Gastroesophageal sphincter (tissue), 4 donors: ENCODE data around the gene KLF3. TPM values are rescaled to one million over a fixed set of nuclear protein-coding genes. Genes with fewer than 3 reads are reported as not detected.

Experiments used
- ATAC-seq: fragments of 150-250 bp; one replicate; pipeline ENCODE4 v1.9.1; 2016; ENCODE audit warnings: mild to moderate bottlenecking, moderate library complexity
- H3K27ac ChIP-seq, 4 donors: fragments of 200-600 bp; sonication (generic) in 3 of 4; 1 replicate in 3 of 4; 2 replicates in 1 of 4; pipeline ENCODE4 v1.5.1; 2016 to 2019
- H3K27me3 ChIP-seq: fragments of 200-600 bp; sonication (generic); one replicate; pipeline ENCODE4 v1.5.1; 2019
- H3K36me3 ChIP-seq, 2 donors: fragments of 200-600 bp; sonication (generic); one replicate each; pipeline ENCODE4 v1.5.1; 2019; ENCODE audit warnings: control low read depth in 1 of 2
- H3K4me1 ChIP-seq, 3 donors: fragments of 200-600 bp; sonication (generic); 1 replicate in 2 of 3; 2 replicates in 1 of 3; pipeline ENCODE4 v1.5.1; 2016 to 2019; ENCODE audit warnings: control low read depth in 2 of 3
- H3K4me3 ChIP-seq, 2 donors: fragments of 200-600 bp; sonication (generic); one replicate each; pipeline ENCODE4 v1.5.1; 2019; ENCODE audit warnings: mild to moderate bottlenecking in 1 of 2, moderate library complexity in 1 of 2
- H3K9me3 ChIP-seq, 3 donors: fragments of 200-600 bp; sonication (generic); one replicate each; pipeline ENCODE4 v1.5.1; 2017 to 2019; ENCODE audit warnings: control low read depth in 2 of 3
- CTCF ChIP-seq, 4 experiments: fragments of 200-600 bp in 2 of 4; fragments of 450-650 bp in 2 of 4; sonication (generic) in 1 of 4; IDR thresholded peaks; one replicate each; pipeline ENCODE4 v1.5.1; 2017 to 2019; ENCODE audit warnings: antibody characterized with exemption in 4 of 4, mild to moderate bottlenecking in 2 of 4, moderate library complexity in 2 of 4
- EP300 ChIP-seq: sonication (generic); formaldehyde crosslinking; IDR thresholded peaks from one replicate; pipeline ENCODE4 v1.6.1; 2017; ENCODE audit warnings: antibody characterized with exemption, mild to moderate bottlenecking
- POLR2A ChIP-seq, 2 donors: fragments of 450-650 bp; IDR thresholded peaks; one replicate each; pipeline ENCODE4 v1.6.1; 2017; ENCODE audit warnings: antibody characterized with exemption in 2 of 2, mild to moderate bottlenecking in 2 of 2, moderate library complexity in 1 of 2
- POLR2AphosphoS5 ChIP-seq: sonication (generic); formaldehyde crosslinking; IDR thresholded peaks from one replicate; pipeline ENCODE4 v1.6.1; 2017; ENCODE audit warnings: antibody characterized with exemption
- WGBS, 2 donors: methylation state at CpG; one replicate each; pipeline ENCODE4 v1.1.5; 2018; ENCODE audit warnings: low coverage in 1 of 2; 5-methylcytosine and 5-hydroxymethylcytosine counted together
- total RNA-seq, 4 donors: library from RNA; depleted of rRNA; stranded (reverse); fragments of >200 nt; gene quantifications; one replicate each; pipeline ENCODE4 v1.1.0, GENCODE V29; 2016

KLF3 gene
- total RNA-seq, 4 donors from 2014 or later = 40.0 to 55.5 (median 43.5) TPM

GRCh38 chr4:38634047-38634759, 29.8 kb upstream of the KLF3 start:
- ATAC-seq = peak; percentile 41
- H3K27ac ChIP-seq = peak overlapping the region in 3 of 4 donors; percentile 17 to 59 (median 49)

GRCh38 chr4:38639242-38639641, 24.8 kb upstream of the KLF3 start:
- 93 to 96% methylated on average over 3 of the region's 3 CpGs for WGBS, 2 donors
- Histone ChIP-seq H3K4me1 (peaks cover 0 to 4% (median 0%) of the 10 kb centered on the region in 3 donors), H3K9me3 (no peaks in the 10 kb centered on the region), H3K27ac (no peak overlapping the region), H3K36me3 (no peaks in the 10 kb centered on the region), H3K4me3 (no peak overlapping the region), H3K27me3 (no peaks in the 10 kb centered on the region)
- TF ChIP-seq POLR2A (IDR thresholded peaks at IDR 0.05) (no peak), CTCF (IDR thresholded peaks at IDR 0.05) (no peak), POLR2AphosphoS5 (no peak), EP300 (no peak)
- ATAC-seq = no peak

More at GRCh38 chr4:38634047-38634759, 29.8 kb upstream of the KLF3 start:
- H3K9me3 ChIP-seq = no peaks in the 10 kb centered on the region
- H3K36me3 ChIP-seq = no peaks in the 10 kb centered on the region
- no peaks in the 10 kb centered on the region for H3K27me3 ChIP-seq
- no peak overlapping the region for H3K4me3 ChIP-seq
- H3K4me1 ChIP-seq = peaks cover 0 to 11% (median 0%) of the 10 kb centered on the region in 3 donors
- 71 to 77% methylated on average over 3 of the region's 3 CpGs for WGBS, 2 donors
- TF ChIP-seq POLR2AphosphoS5 (no peak), POLR2A (IDR thresholded peaks at IDR 0.05) (no peak), CTCF (IDR thresholded peaks at IDR 0.05) (no peak), EP300 (no peak)

GRCh38 chr4:38641811-38642210, 22.2 kb upstream of the KLF3 start:
- TF ChIP-seq EP300 = no peak
- TF ChIP-seq CTCF (IDR thresholded peaks at IDR 0.05) = no peak
- TF ChIP-seq POLR2AphosphoS5 = no peak
- no peak for TF ChIP-seq POLR2A (IDR thresholded peaks at IDR 0.05)
- Histone ChIP-seq H3K9me3 (no peaks in the 10 kb centered on the region), H3K27ac (no peak overlapping the region), H3K36me3 (no peaks in the 10 kb centered on the region), H3K4me3 (no peak overlapping the region), H3K27me3 (no peaks in the 10 kb centered on the region), H3K4me1 (no peaks in the 10 kb centered on the region)
- WGBS, 2 donors = 100% methylated on average over 1 of the region's 1 CpG
- ATAC-seq = no peak

DNA sequence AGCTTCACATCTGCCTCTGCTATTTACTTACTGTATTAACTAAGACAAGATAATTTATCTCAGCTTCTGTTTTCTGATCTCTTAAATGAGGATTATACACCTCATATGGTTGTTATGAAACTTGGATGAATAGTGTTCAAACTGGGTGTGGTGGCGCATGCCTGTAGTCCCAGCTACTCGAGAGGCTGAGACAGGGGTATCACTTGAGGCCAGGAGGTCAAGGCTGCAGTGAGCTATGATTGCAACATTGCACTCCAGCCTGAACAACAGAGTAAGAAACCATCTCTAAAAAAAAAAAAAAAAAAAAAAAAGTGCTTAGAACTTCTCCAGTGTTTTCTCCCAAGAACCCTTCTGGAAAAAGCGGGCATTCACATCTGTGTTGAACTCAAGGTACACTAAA, 19.8 kb upstream of the KLF3 start:
- Histone ChIP-seq H3K27me3 (no peaks in the 10 kb centered on the region), H3K36me3 (no peaks in the 10 kb centered on the region), H3K4me1 (no peaks in the 10 kb centered on the region), H3K9me3 (no peaks in the 10 kb centered on the region), H3K27ac (no peak overlapping the region), H3K4me3 (no peak overlapping the region)
- ATAC-seq = no peak
- 100% methylated on average over 1 of the region's 3 CpGs for WGBS, 2 donors
- TF ChIP-seq EP300 = no peak
- no peak for TF ChIP-seq POLR2AphosphoS5
- TF ChIP-seq CTCF (IDR thresholded peaks at IDR 0.05) = no peak
- TF ChIP-seq POLR2A (IDR thresholded peaks at IDR 0.05) = no peak

DNA sequence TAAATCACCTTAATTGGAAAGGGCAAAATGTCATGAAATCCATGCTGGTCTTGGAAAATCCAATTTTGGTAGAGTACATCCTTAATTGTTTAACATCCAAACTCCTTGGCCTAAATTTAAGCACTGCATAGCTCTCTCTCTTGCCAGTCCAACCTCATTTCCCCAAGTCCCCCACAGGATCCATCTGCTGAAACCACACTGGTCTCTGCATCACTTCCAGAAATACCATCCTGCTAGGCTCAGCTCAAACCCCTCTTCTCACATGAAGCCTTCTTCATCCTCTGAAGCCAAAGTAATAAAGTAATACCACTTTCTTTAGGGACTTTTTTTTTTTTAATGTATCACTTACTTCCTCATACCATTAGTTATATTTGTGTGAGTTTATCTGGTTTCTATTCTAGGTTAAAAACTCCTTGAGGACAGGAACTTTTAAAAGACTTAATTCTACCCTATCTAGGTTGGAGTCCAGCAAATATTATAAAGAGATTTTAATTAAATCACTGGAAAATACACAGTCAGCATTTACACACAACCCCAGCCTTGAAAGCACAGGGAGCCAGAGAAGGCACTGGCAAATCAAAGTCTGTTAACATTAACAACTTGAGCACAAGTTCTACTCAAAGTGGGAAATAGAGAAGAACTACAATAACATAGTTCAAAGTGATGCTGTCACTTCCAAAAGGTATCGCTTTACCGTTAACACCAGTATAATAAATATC, 16.7 kb upstream of the KLF3 start:
- H3K4me1 ChIP-seq = no peaks in the 10 kb centered on the region
- no peaks in the 10 kb centered on the region for H3K9me3 ChIP-seq
- TF ChIP-seq POLR2A (IDR thresholded peaks at IDR 0.05) (no peak), EP300 (no peak), CTCF (IDR thresholded peaks at IDR 0.05) (no peak), POLR2AphosphoS5 (no peak)
- H3K36me3 ChIP-seq = no peaks in the 10 kb centered on the region
- no peak overlapping the region for H3K27ac ChIP-seq
- no peak for ATAC-seq
- no peak overlapping the region for H3K4me3 ChIP-seq
- H3K27me3 ChIP-seq = no peaks in the 10 kb centered on the region
- WGBS, 2 donors = 82 to 95% methylated on average over 2 of the region's 2 CpGs
